Mucosa of descending colon (tissue), 3 donors: ENCODE measurements around the gene PRDM16. TPM values are rescaled to one million over a fixed set of nuclear protein-coding genes. Genes with fewer than 3 reads are reported as not detected.

ENCODE experiments used
- ATAC-seq: fragments of 200-7000 bp; cut with Tn5 transposase; one replicate; pipeline ENCODE4 v1.9.1; 2020; ENCODE audit warnings: mild to moderate bottlenecking, moderate library complexity
- DNase-seq, 3 donors: peaks; one replicate each; pipeline ENCODE4 v3.0.0-alpha.2; 2020
- H3K36me3 ChIP-seq: fragments of 200-600 bp; one replicate; pipeline ENCODE4 v1.8.0; 2021; ENCODE audit warnings: low read depth, mild to moderate bottlenecking
- H3K4me1 ChIP-seq: fragments of 200-600 bp; one replicate; pipeline ENCODE4 v1.8.0; 2021; ENCODE audit warnings: low read depth, mild to moderate bottlenecking
- H3K4me3 ChIP-seq: fragments of 200-600 bp; one replicate; pipeline ENCODE4 v1.8.0; 2021; ENCODE audit warnings: mild to moderate bottlenecking
- H3K9me3 ChIP-seq: fragments of 200-600 bp; one replicate; pipeline ENCODE4 v1.8.0; 2021; ENCODE audit warnings: mild to moderate bottlenecking
- CTCF ChIP-seq: fragments of 200-600 bp; IDR thresholded peaks from one replicate; pipeline ENCODE4 v1.8.0; 2022; ENCODE audit warnings: antibody characterized with exemption, mild to moderate bottlenecking
- intact Hi-C, 2 donors: fragments of 100-400 bp; cut with DNase I in 1 of 2; cut with micrococcal nuclease in 1 of 2; formaldehyde crosslinking; loops; one replicate each; pipeline versions ENCODE4 v1.11.0 to v1.11.1; 2022; cut with DNase I, micrococcal nuclease
- total RNA-seq, 3 donors: library from RNA; stranded (reverse); fragmentation: NEBNext Ultra II Directional in 2 of 3; extraction: Animal tissue kit (Norgen Biotek cat#: 25700) in 2 of 3; gene quantifications; one replicate each; pipeline versions ENCODE4 v1.2.1 to v1.2.4, GENCODE V29; 2021 to 2023
- donor health status: DM: no; HTN: no; CAD: no; lungs with moderate emphysema.
- donor health status: DM: no; HTN: no; CAD: no.
- donor health status: DM: no; HTN: yes; CAD: no.

PRDM16 gene
- total RNA-seq, 3 donors from 2014 or later: 1.6 to 2.5 (median 2.4) TPM

GRCh38 chr1:3073489-3074296 lies 4.7 kb downstream of the PRDM16 start:
- Histone ChIP-seq H3K9me3 (no peaks in the 10 kb centered on the region), H3K4me1 (peaks cover 9% of the 10 kb centered on the region), H3K4me3 (no peak overlapping the region), H3K36me3 (no peaks in the 10 kb centered on the region)
- no peak for ATAC-seq
- intact Hi-C loops: no loop called here
- DNase-seq: no peak
- no peak for TF ChIP-seq CTCF

- no peak for TF ChIP-seq CTCF
- Histone ChIP-seq H3K36me3 (no peaks in the 10 kb centered on the region), H3K4me1 (peaks cover 9% of the 10 kb centered on the region), H3K9me3 (no peaks in the 10 kb centered on the region), H3K4me3 (no peak overlapping the region)
- intact Hi-C loops: no loop called here
- ATAC-seq: no peak
- no peak for DNase-seq
These were observed 5.3 kb downstream of the PRDM16 start for GRCh38 chr1:3074297-3074741.

- no peak for DNase-seq
- Histone ChIP-seq H3K36me3 (no peaks in the 10 kb centered on the region), H3K4me3 (no peak overlapping the region), H3K9me3 (no peaks in the 10 kb centered on the region), H3K4me1 (peaks cover 6% of the 10 kb centered on the region)
- no peak for ATAC-seq
- TF ChIP-seq CTCF: no peak
- intact Hi-C loops: no loop called here
These were observed 5.8 kb downstream of the PRDM16 start for GRCh38 chr1:3074800-3075199.

GRCh38 chr1:3075666-3076362 lies 6.8 kb downstream of the PRDM16 start:
- no peak for ATAC-seq
- intact Hi-C loops: no loop called here

GRCh38 chr1:3076363-3076740 lies 7.3 kb downstream of the PRDM16 start:
- no peak for DNase-seq

More at GRCh38 chr1:3075666-3076362, 6.8 kb downstream of the PRDM16 start:
- Histone ChIP-seq H3K4me3 (no peak overlapping the region), H3K4me1 (peaks cover 5% of the 10 kb centered on the region), H3K9me3 (no peaks in the 10 kb centered on the region), H3K36me3 (no peaks in the 10 kb centered on the region)
- no peak for TF ChIP-seq CTCF
- DNase-seq: no peak

More at GRCh38 chr1:3076363-3076740, 7.3 kb downstream of the PRDM16 start:
- TF ChIP-seq CTCF: no peak
- Histone ChIP-seq H3K9me3 (no peaks in the 10 kb centered on the region), H3K4me1 (no peaks in the 10 kb centered on the region), H3K4me3 (no peak overlapping the region), H3K36me3 (no peaks in the 10 kb centered on the region)
- intact Hi-C loops: no loop called here
- ATAC-seq: no peak
